GM18508 (cell line): ENCODE results near the gene OR4L1.
"Not testable (repeated sequence)": the region's sequence is repeated elsewhere in the genome, so short reads cannot be mapped to it uniquely, and the experiment has no call there.

Experiments used
- ATAC-seq: cut with Tn5 transposase; IDR thresholded peaks from one replicate; pipeline ENCODE4 v1.9.1; 2021; ENCODE audit warnings: moderate number of reproducible peaks; ENCODE audit not compliant: insufficient read depth, unreplicated experiment

The OR4L1 gene, protein sequence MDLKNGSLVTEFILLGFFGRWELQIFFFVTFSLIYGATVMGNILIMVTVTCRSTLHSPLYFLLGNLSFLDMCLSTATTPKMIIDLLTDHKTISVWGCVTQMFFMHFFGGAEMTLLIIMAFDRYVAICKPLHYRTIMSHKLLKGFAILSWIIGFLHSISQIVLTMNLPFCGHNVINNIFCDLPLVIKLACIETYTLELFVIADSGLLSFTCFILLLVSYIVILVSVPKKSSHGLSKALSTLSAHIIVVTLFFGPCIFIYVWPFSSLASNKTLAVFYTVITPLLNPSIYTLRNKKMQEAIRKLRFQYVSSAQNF

DNA sequence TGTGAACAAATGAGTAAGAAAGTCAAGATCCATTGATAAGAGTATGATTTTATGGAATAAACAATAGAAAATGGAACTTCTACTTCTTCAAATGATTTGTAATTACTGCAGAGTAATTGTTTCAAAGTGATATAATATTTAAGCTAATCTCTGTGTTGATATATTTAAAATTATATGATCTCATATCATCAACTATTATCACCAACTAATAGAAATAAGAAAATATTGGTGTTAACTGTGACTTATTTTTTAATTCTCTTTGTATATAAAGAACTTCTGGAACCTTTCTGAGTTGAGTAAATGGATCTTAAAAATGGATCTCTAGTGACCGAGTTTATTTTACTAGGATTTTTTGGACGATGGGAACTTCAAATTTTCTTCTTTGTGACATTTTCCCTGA is at the start of gene OR4L1:
Gene OR4L1 (plus strand): TSS at position 301 of the 400 bp plus-strand sequence. CDS start 0 bp downstream, at position 301.
- no peak for ATAC-seq

DNA sequence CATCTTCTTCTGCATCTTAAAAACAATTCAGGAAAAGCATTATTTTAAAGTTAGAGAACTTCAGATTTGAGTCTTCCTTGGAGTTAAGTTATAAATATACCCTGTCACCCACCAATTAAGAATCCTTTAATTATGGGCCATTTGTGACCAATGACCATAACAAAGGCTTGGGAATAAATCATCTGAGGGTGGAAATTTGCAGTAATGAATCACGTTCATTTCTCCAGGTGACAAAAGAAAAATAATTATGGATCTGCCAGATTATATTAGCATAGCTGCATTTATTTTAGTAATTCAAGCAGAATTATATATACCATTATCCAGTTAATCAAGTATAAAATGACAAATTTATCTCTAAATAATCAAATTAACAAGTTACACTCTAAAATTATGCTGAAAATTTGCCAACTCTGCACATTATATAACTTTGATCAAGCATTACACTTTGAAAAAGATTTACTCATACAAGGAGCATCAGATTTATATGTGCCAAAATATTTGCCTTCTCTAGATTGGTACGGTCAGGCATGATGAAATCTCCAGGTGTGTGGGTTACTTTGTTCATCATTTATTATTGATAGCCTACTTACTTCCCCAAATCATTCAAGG is 40.5 kb upstream of the OR4L1 start, which contains the start of gene OR4K14:
Gene OR4K14 (minus strand): TSS at position 51 of the 609 bp plus-strand sequence. CDS start 4,114 bp downstream, outside the sequence.
- ATAC-seq: no peak

DNA sequence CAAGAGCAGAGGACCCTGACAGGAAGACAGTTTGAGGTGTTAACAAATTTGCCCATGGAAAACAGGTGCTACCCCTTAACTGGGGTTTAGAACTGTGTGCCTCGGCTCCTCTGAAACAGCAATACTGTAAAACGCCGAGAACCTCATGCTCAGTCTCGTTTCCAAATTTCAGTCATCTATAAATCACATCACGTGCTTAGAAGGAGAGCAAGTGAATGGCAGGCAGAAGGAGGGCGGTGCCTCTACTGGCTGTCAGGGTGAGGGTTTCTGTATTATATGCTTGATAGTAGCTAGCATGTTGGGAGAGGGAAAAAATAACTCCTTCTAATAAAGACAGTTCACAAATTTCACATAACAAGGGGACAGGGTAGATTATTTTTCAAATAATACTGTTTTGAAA is 28.8 kb upstream of the OR4L1 start:
- no peak for ATAC-seq

DNA sequence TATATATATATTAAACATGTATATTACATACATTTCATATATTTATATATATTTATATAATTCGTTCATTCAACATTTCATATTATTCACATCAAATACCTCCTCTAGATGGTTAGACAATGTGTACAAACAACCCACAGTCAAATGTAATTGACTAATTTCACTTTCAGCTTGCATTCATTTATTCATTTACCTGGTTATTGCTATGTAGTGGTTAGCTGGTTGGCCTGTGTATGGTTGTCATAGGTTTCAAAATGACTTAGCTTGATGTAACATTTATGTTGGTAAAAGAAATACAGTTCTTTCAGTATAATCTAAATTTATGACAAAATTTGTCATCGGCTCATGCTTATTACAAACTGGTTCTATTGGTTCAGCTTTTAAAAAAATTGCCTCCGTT is 24.4 kb upstream of the OR4L1 start:
- ATAC-seq: peak; percentile 70

DNA sequence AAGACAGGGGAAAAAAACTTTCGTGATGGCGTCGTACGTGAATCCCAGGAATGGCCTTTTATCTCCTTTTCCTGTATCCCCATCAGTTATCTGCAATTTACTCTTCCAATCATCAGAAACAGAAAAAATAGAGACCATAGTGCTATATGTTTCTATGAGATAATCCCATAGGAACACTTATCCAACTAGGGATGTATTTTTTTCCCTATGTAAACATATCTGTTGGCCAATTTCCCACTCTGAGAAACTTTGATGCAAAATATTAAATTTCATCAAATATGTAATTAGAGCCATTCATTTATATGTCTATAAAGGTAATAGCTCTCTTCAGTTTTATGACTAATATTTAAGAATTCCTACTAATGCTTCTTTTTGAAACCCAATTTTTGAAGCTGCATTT is 23.9 kb upstream of the OR4L1 start, which contains the start of gene OR4K13:
Gene OR4K13 (minus strand): TSS at position 101 of the 400 bp plus-strand sequence. CDS start 1,280 bp downstream, outside the sequence.
- ATAC-seq: no peak

DNA sequence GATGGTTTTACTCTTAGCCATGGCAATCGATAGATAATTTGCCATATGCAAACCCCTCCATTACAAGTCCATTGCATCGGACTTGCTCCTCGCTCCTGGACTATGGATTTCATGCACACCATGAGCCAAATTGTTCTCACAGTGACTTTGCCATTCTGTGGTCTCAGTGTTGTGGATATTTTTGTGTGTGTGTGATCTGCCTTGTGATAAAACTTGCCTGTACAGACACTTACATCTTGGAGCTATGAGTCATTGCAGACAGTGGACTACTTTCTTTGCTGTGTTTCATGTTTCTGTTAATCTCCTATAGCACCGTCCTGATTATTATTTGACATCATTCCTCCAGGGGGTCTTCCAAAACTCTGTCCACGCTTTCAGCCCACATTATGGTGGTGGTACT is 15.6 kb upstream of the OR4L1 start:
- ATAC-seq: no peak

DNA sequence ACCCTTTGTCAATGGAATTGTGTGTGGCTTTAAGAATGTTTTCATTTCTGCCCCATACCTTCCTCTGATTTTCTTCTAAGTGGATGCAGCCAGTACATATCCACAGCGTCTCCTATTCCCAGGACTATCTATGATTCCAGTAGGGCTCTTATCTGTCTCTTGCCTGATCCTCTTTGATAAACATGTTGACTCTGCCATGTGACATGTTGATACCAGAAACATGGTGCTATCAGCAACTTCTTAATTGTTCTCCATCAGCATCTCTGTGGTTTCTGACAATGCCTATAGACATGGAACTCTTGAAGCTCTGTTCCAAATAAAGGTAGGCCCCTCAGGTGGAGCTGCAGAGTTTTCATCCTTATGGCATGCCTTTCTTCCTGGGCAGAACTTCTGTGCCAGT is 11.6 kb upstream of the OR4L1 start:
- ATAC-seq: no peak

DNA sequence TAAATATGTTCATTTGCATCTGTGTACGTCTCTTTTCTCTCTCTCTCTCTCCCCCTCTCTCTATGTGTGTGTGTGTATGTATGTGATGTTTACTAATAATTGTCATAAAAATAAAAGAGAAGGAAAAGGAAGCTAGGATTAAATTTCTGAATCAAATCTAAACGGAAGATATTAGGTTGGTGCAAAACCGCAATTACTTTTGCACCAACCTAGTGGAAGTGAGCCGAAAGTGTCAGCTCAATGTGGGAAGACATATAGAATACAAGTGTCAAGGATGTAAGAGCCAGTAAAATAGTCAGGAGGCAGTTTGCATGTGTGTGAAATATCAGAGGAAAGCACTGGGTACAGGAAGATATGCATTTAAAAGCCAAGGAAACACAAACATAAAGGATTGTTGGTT is 32.2 kb downstream of the OR4L1 start:
- no peak for ATAC-seq

DNA sequence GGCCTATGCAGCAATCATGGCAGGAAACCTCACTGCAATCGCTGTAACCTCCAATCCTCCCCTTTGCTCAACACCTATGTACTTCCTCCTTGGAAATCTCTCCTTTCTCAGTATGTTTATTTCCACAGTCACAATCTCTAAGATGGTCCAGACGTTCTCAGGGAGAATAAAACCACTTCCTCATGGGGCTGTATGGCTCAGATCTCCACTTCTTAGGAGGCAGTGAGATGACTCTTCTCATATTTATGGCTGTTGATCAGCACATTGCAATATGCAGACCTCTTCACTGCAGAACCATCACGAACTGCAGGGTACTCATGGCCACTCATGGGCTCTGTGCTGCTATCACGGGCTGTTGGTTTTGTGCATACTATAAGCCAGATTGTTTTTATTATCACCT is 33.6 kb downstream of the OR4L1 start:
- no peak for ATAC-seq

DNA sequence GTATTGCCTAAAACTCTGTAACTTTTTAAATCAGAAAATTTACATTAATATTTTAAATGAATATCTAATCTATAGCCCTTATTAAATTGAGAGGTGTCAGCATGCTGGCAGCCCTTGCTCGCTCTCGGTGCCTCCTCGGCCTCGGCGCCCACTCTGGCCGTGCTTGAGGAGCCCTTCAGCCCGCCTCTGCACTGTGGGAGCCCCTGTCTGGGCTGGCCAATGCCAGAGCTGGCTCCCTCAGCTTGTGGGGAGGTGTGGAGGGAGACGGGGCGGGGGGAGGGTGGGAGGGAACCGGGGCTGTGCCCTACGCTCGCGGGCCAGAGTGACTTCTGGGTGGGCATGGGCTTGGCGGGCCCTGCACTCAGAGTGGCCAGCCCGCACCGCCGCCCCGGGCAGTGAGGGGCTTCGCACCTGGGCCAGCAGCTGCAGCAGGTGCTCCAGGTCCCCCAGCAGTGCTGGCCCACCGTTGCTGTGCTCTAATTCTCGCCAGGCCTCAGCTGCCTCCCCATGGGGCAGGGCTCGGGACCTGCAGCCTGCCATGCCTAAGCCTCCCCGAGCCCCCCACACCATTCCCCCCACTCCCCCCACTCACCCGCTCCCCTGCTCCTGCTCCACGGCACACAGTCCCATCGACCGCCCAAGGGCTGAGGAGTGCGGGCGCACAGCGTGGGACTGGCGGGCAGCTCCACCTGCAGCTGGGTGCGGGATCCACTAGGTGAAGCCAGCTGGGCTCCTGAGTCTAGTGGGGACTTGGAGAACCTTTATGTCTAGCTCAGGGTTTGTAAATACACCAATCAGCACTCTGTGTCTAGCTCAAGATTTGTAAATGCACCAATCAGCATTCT is 39.3 kb downstream of the OR4L1 start:
- not testable (repeated sequence) for ATAC-seq

DNA sequence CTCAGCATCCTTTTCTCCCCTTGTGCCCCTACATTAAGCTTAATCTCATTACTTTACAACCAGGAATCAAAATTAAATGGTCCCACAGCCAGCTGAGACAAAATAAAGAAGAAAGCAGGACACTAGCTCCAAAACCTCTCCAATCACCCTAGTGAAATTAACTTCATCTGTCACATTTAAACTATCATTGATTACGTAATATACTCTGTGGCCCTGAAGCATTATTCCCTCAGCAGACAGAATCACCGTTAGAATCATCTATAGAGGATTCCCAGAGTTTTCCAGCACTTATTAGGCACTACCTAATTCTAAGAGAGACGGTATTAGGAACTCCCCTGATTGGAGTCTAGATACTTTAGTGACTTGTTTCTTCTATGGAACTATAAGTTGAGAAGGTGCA is 50.6 kb downstream of the OR4L1 start, which contains the start of gene OR4K17:
Gene OR4K17 (plus strand): TSS at position 302 of the 400 bp plus-strand sequence. CDS start 6,761 bp downstream, outside the sequence.
- ATAC-seq: no peak
